HG02610 (cell line): ENCODE measurements around the gene EMC1.
"Not testable (repeated sequence)": the region's sequence is repeated elsewhere in the genome, so short reads cannot be mapped to it uniquely, and the experiment has no call there.

ENCODE experiments used
- ATAC-seq: cut with Tn5 transposase; IDR thresholded peaks from one replicate; pipeline ENCODE4 v1.9.1; 2021; ENCODE audit warnings: mild to moderate bottlenecking, moderate library complexity; ENCODE audit not compliant: unreplicated experiment

EMC1 gene

GRCh38 chr1:19220080-19220846 lies 31.1 kb downstream of the EMC1 start:
- no peak for ATAC-seq

- no peak for ATAC-seq
Measured at GRCh38 chr1:19219451-19219850, 31.9 kb downstream of the EMC1 start.

GRCh38 chr1:19216585-19216984 lies 34.7 kb downstream of the EMC1 start:
- ATAC-seq: not testable (repeated sequence)

GRCh38 chr1:19213580-19213979 lies 37.7 kb downstream of the EMC1 start:
- ATAC-seq: no peak

GRCh38 chr1:19212167-19212566 lies 39.2 kb downstream of the EMC1 start:
- ATAC-seq: no peak

- ATAC-seq: no peak
Measured at GRCh38 chr1:19210772-19211549, 40.4 kb downstream of the EMC1 start.

- peak; percentile 78 for ATAC-seq
Measured at GRCh38 chr1:19209990-19210771, 41.1 kb downstream of the EMC1 start, which contains the start of gene UBR4. Gene UBR4 (minus strand): TSS chr1:19210266. CDS start chr1:19210248, 18 bp downstream.

- ATAC-seq: peak; percentile 56
Measured at GRCh38 chr1:19209439-19209989, 41.8 kb downstream of the EMC1 start.

GRCh38 chr1:19208710-19209438 lies 42.5 kb downstream of the EMC1 start:
- ATAC-seq: no peak

- no peak for ATAC-seq
Measured at GRCh38 chr1:19206947-19207346, 44.4 kb downstream of the EMC1 start.

GRCh38 chr1:19205845-19206244 lies 45.5 kb downstream of the EMC1 start:
- ATAC-seq: no peak

- ATAC-seq: no peak
Measured at GRCh38 chr1:19205403-19205802, 45.9 kb downstream of the EMC1 start.

- ATAC-seq: no peak
Measured at GRCh38 chr1:19204446-19205266, 46.7 kb downstream of the EMC1 start.

- ATAC-seq: no peak
Measured at GRCh38 chr1:19203440-19203839, 47.9 kb downstream of the EMC1 start.

- no peak for ATAC-seq
Measured at GRCh38 chr1:19202396-19202795, 48.9 kb downstream of the EMC1 start.

- ATAC-seq: no peak
Measured at GRCh38 chr1:19199969-19200604, 51.2 kb downstream of the EMC1 start.

GRCh38 chr1:19199329-19199968 lies 51.9 kb downstream of the EMC1 start:
- no peak for ATAC-seq

GRCh38 chr1:19198820-19199219 lies 52.5 kb downstream of the EMC1 start:
- no peak for ATAC-seq

GRCh38 chr1:19197845-19198244 lies 53.5 kb downstream of the EMC1 start:
- ATAC-seq: no peak
